Panc1 (cell line): ENCODE measurements around the gene FSTL4. TPM values are rescaled to one million over a fixed set of nuclear protein-coding genes. Genes with fewer than 3 reads are reported as not detected.

ENCODE experiments used
- ATAC-seq: fragments of 200-7000 bp; cut with Tn5 transposase; 2 replicates; pipeline ENCODE4 v1.9.1; 2020; ENCODE audit warnings: mild to moderate bottlenecking, moderate library complexity
- BruUV-seq: library from RNA; stranded (reverse); fragments of 400-500 nt; replicated peaks from 2 replicates; lab custom pipeline; 2021; lab: Mats Ljungman, UMichigan
- CTCF ChIA-PET: fragments of 300-600 bp; sonication (Branson Sonifier 250); formaldehyde crosslinking; loops from one replicate; lab custom pipeline; 2022; ENCODE audit warnings: antibody characterized with exemption; lab: Charles Lee
- POLR2A ChIA-PET: fragments of 300-600 bp; sonication (Branson Sonifier 250); formaldehyde crosslinking; loops from one replicate; lab custom pipeline; 2022; ENCODE audit warnings: antibody characterized with exemption; lab: Charles Lee
- DNase-seq: peaks from one replicate; pipeline ENCODE4 v3.0.0-alpha.2; 2010; ENCODE audit warnings: low read depth, low spot score
- H3K27ac ChIP-seq: 2 replicates; pipeline ENCODE4 v1.5.1; 2011; ENCODE audit warnings: mild to moderate bottlenecking, low read length, inconsistent platforms
- H3K27me3 ChIP-seq: fragments of 200-500 bp; sonication (Bioruptor generic); 2 replicates; pipeline ENCODE4 v1.6.0; 2014; ENCODE audit warnings: low read length, inconsistent platforms; ENCODE audit not compliant: control insufficient read depth, insufficient read depth
- H3K36me3 ChIP-seq: fragments of 200-500 bp; sonication (Bioruptor generic); 2 replicates; pipeline ENCODE4 v1.5.1; 2014; ENCODE audit warnings: inconsistent platforms, mild to moderate bottlenecking, low read length, moderate library complexity; ENCODE audit not compliant: control insufficient read depth, insufficient read depth
- H3K4me1 ChIP-seq: 2 replicates; pipeline ENCODE4 v1.5.1; 2011; ENCODE audit warnings: inconsistent platforms, mild to moderate bottlenecking, low read length, moderate library complexity; ENCODE audit not compliant: control insufficient read depth, insufficient read depth
- H3K4me3 ChIP-seq, 2 experiments: 2 replicates each; pipeline ENCODE4 v1.5.1; 2011 to 2012; ENCODE audit warnings: low read depth in 2 of 2, low read length in 2 of 2, mild to moderate bottlenecking in 2 of 2, inconsistent platforms in 1 of 2, moderate library complexity in 1 of 2
- H3K9me3 ChIP-seq: fragments of 200-500 bp; sonication (Bioruptor generic); 2 replicates; pipeline ENCODE4 v1.5.1; 2014; ENCODE audit warnings: low read depth, mild to moderate bottlenecking, inconsistent platforms, low read length, moderate library complexity; ENCODE audit not compliant: control insufficient read depth, insufficient read depth
- CTCF ChIP-seq: fragments of 450-650 bp; IDR thresholded peaks from 2 replicates; pipeline ENCODE4 v1.5.1; 2017; ENCODE audit warnings: mild to moderate bottlenecking
- POLR2AphosphoS5 ChIP-seq: IDR thresholded peaks from 2 replicates; pipeline ENCODE4 v1.6.1; 2012; ENCODE audit warnings: mild to moderate bottlenecking, low read depth, low read length, moderate library complexity
- SIN3A ChIP-seq: IDR thresholded peaks from 2 replicates; pipeline ENCODE4 v1.6.1; 2012; ENCODE audit warnings: low read depth, mild to moderate bottlenecking, low read length, moderate library complexity, borderline replicate concordance; ENCODE audit not compliant: insufficient read depth
- TCF7L2 ChIP-seq: IDR thresholded peaks from 2 replicates; pipeline ENCODE4 v1.6.1; 2011; ENCODE audit warnings: mild to moderate bottlenecking, low read depth, low read length, inconsistent platforms
- in situ Hi-C: cut with HindIII; loops from 2 replicates; pipeline ENCODE4 v1.10.0; 2016; ENCODE audit warnings: low sequenced_read_pairs, low pct_unique_long_range_greater_than_20kb
- intact Hi-C: fragments of 100-400 bp; cut with micrococcal nuclease; formaldehyde crosslinking; loops from one replicate; pipeline ENCODE4 v1.10.0; 2022; ENCODE audit not compliant: unreplicated experiment
- total RNA-seq: library from RNA; stranded (reverse); gene quantifications from one replicate; pipeline ENCODE4 v1.2.1, GENCODE V29; 2021; ENCODE audit not compliant: unreplicated experiment
- TF ChIP-seq, protein P1 (sequence below), 2 experiments: IDR thresholded peaks; 2 replicates each; pipeline ENCODE4 v1.6.1; 2011 to 2012; ENCODE audit warnings: low read depth in 2 of 2, control low read depth in 1 of 2, low read length in 1 of 2, mild to moderate bottlenecking in 1 of 2, moderate library complexity in 1 of 2; ENCODE audit not compliant: insufficient read depth in 1 of 2

The FSTL4 gene
- total RNA-seq, 1 experiment from 2014 or later: 0.18 TPM

DNA sequence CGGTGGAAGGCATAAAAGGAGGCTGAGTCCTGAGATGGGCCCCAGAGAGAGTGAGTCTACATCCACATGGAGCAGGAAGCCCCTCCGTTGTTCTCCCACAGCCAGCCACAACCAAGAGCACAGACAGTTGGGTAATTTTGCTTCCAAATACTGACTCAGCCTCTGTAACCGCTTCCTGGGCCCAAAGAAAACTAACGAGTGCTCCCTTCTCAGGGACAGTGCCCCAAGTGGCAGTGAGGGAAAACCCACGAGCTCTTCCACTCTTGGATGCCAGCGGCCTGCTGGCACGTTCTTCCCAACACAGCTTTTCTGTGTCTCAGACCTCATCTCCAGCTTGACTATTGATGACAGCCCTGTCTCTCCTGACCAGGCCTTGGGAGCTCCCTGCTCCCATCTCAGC, 207.6 kb downstream of the FSTL4 start:
- ChIA-PET CTCF (no interaction called here), POLR2A (no interaction called here)
- TF ChIP-seq, protein P1, sequence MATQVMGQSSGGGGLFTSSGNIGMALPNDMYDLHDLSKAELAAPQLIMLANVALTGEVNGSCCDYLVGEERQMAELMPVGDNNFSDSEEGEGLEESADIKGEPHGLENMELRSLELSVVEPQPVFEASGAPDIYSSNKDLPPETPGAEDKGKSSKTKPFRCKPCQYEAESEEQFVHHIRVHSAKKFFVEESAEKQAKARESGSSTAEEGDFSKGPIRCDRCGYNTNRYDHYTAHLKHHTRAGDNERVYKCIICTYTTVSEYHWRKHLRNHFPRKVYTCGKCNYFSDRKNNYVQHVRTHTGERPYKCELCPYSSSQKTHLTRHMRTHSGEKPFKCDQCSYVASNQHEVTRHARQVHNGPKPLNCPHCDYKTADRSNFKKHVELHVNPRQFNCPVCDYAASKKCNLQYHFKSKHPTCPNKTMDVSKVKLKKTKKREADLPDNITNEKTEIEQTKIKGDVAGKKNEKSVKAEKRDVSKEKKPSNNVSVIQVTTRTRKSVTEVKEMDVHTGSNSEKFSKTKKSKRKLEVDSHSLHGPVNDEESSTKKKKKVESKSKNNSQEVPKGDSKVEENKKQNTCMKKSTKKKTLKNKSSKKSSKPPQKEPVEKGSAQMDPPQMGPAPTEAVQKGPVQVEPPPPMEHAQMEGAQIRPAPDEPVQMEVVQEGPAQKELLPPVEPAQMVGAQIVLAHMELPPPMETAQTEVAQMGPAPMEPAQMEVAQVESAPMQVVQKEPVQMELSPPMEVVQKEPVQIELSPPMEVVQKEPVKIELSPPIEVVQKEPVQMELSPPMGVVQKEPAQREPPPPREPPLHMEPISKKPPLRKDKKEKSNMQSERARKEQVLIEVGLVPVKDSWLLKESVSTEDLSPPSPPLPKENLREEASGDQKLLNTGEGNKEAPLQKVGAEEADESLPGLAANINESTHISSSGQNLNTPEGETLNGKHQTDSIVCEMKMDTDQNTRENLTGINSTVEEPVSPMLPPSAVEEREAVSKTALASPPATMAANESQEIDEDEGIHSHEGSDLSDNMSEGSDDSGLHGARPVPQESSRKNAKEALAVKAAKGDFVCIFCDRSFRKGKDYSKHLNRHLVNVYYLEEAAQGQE (IDR thresholded peaks at IDR 0.05; ENCODE audit: insufficient read depth in 1 of 2, low read depth in 2 of 2, low read length in 1 of 2): no peak
- in situ Hi-C loops: no loop called here
- Histone ChIP-seq H3K4me1 (no peaks in the 10 kb centered on the region), H3K36me3 (no peaks in the 10 kb centered on the region), H3K27ac (no peak overlapping the region), H3K9me3 (no peaks in the 10 kb centered on the region), H3K4me3 (no peak overlapping the region), H3K27me3 (peaks cover 2% of the 10 kb centered on the region)
- no peak for DNase-seq
- intact Hi-C loops: no loop called here
- ATAC-seq: no peak
- BruUV-seq: no TSS peak

- Histone ChIP-seq H3K36me3 (no peaks in the 10 kb centered on the region), H3K9me3 (no peaks in the 10 kb centered on the region), H3K4me1 (no peaks in the 10 kb centered on the region), H3K27me3 (peaks cover 2% of the 10 kb centered on the region; the same call in 1 of the 2 replicates), H3K27ac (no peak overlapping the region), H3K4me3 (no peak overlapping the region)
- in situ Hi-C loops: no loop called here
- intact Hi-C loops: no loop called here
- TF ChIP-seq POLR2AphosphoS5 (no peak), CTCF (no peak), TCF7L2 (no peak), SIN3A (no peak)
- TF ChIP-seq, protein P1 (IDR thresholded peaks at IDR 0.05; ENCODE audit: insufficient read depth in 1 of 2, low read depth in 2 of 2, low read length in 1 of 2): no peak
- POLR2A ChIA-PET: no interaction called here
- ATAC-seq (no peak), DNase-seq (no peak)
- CTCF ChIA-PET: no interaction called here
- BruUV-seq: no TSS peak
These were observed 208.5 kb downstream of the FSTL4 start for GRCh38 chr5:133403741-133404364.
